Measurements from ENCODE around the gene UBA6. TPM values are rescaled to one million over a fixed set of nuclear protein-coding genes. Genes with fewer than 3 reads are reported as not detected.
"Not testable (repeated sequence)": the region's sequence is repeated elsewhere in the genome, so short reads cannot be mapped to it uniquely, and the experiment has no call there.

Gene UBA6
- total RNA-seq, 1 donor from 2014 or later = 38.0 TPM

DNA sequence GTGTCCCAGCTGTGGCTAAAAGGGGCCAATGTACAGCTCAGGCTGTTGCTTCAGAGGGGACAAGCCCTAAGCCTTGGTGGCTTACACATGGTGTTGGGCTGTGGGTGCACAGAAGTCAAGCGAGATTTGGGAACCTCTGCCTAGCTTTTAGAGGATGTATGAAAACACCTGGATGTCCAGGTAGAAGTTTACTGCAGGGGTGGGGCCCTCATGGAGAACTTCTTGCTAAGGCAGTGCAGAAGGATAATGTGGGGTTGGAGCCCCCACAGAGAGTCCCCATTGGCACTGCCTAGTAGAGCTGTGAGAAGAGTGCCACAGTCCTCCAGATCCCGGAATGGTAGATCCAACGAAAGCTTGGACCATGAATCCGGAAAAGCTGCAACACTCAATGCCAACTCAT lies 40.5 kb downstream of the UBA6 start:
- no peak for DNase-seq (ENCODE audit: low spot score)

DNA sequence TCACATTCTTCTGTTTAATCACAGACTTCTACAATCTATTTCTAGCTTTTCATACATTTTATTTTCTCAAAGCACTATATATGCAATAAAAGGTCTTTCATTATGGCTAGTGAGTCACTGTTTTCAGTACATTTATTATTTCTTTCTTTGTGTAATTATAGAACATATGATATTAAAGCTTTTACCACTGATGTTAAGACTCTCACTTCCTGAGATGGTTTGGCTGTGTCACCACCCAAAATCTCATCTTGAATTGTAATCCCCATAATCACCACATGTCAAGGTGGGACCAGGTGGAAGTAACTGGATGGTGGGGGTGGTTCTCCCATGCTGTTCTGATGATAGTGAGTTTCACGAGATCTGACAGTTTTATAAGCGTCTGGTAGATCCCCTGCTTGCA lies 41.9 kb downstream of the UBA6 start:
- no peak for DNase-seq (ENCODE audit: low spot score)

DNA sequence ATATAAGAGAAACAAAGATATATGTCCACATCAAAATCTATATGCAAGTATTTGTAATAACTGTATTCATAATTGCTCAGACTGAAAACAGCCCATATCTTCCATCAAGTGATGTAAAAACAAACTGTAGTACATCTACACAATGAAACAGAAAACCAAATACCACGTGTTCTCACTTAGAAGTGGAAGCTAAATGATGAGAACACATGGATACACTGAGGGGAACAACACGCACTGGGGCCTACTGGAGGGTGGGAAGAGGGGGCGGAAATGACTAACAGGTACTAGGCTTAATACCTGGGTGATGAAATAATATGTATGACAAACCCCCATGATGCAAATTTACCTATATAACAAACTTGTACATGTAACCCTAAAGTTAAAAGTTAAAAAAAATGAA lies 42.7 kb downstream of the UBA6 start:
- DNase-seq (ENCODE audit: low spot score) = no peak

DNA sequence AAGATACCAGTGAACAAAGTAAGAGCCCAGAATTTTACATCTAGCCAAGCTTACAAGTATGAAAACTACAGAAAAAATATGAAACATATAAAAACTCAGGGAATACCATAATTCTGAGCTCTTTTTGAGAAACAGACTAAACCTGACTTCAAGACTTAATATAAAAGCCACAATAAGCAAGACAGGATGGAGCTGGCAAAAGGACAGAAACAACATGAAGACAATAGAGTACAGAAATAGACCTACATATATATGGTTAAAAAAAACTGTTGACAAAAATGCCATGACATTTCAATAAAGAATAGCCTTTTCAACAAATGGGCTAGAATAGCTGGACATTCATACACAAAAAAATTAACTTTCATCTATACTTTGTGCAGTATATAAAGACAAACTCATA lies 49.4 kb downstream of the UBA6 start:
- no peak for DNase-seq (ENCODE audit: low spot score)

DNA sequence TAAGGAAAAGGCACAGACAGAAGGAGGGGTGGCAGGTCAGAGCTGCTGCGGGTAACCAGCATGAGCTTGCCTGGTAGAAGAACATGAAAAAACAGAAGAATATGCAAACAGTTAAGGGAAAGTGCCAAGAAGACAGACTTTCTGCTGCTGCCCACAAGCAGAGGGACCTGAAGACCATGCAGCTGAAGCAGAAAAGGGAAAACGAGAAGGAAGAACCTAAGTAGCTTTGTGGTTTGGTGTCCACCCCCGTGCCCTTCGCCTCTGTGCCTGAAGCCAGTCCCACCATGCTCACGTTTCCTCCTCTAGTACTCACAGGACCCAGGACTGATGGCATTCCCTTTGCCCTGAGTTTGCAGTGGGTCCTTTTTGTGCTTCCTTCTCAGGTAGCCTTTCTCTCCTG lies 62.8 kb downstream of the UBA6 start:
- no peak for DNase-seq (ENCODE audit: low spot score)

DNA sequence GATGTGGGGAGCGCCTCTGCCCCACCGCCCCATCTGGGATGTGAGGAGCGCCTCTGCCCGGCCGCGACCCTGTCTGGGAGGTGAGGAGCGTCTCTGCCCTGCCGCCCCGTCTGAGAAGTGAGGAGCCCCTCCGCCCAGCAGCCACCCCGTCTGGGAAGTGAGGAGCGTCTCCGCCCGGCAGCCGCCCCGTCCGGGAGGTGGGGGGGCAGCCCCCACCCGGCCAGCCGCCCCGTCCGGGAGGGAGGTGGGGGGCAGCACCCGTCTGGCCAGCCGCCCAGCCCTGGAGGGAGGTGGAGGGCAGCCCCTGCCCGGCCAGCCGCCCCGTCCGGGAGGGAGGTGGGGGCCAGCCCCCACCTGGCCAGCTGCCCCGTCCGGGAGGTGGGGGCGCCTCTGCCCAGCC lies 64.0 kb downstream of the UBA6 start:
- DNase-seq (ENCODE audit: low spot score) = not testable (repeated sequence)

DNA sequence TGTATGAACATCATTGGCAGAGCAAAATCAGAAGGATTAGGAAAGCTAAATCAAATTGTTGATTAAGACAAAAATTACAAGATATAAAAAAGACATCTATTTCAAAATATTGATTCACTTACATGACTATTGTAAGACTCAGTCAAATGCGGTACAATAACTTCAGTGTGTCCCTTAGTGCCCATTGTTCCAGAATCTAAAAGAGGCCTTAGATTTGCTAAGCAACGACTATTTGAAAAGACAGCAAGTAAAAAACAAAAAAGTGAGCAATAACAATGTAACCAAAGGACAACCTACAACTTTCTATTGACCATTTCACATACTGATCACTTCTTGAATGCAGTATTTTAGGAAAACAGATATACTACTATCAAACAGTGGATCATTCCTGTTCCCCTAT lies 65.6 kb downstream of the UBA6 start:
- no peak for DNase-seq (ENCODE audit: low spot score)

DNA sequence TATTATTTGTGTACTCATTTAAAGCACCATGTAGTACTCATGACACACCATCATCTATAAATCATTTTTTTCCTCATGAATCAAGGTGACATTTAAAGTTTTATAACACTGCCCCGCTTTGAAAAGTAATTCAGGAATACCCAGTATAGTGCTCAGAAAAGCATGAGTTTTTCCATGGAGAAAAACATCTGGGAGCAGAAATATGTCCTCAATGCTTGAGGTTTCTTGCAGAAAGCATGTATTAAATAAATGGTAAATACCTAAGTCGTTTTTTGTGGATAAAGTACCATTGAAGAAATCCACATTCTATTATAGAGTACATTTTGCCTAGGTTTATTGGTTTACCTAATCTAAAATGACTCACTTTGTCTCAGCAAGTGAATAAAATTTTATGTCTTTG lies 66.2 kb downstream of the UBA6 start:
- no peak for DNase-seq (ENCODE audit: low spot score)

DNA sequence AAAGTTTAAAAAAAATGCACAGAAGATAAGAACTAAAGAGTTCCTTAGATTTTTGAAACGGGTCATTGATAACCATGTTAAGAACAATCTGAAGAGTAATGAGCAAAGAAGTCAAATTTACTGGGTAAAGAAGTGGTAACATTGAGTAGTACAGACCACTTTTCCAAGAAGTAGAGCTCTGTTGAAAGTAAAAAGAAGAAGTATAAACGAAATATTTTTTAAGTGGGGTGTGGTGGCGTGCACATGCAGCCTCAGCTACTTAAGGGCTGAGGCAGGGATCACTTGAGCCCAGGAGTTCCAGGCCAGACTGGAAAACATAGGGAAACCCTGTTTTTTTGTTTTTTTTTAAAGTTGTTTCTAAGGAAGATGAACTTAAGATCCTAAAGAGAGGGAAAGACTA lies 68.5 kb downstream of the UBA6 start:
- no peak for DNase-seq (ENCODE audit: low spot score)

DNA sequence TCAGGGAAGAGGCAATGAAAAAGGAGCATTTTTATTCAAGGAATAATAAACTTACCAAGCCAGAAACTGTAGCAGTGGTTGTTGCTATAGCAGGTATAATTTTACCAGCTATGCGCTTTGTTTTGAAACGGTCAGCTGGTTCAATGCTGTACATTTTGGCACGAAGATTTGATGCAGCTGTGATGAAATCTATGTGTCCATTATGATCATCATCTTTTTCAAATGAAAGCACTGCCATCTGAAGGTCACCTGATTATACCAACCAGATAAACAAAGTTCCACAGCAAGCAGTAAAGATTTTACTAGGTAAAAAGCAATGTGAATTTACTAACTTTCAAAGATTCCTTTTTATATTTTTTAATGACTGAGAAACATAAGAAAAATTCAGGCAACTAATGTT lies 76.0 kb downstream of the UBA6 start:
- no peak for DNase-seq (ENCODE audit: low spot score)

DNA sequence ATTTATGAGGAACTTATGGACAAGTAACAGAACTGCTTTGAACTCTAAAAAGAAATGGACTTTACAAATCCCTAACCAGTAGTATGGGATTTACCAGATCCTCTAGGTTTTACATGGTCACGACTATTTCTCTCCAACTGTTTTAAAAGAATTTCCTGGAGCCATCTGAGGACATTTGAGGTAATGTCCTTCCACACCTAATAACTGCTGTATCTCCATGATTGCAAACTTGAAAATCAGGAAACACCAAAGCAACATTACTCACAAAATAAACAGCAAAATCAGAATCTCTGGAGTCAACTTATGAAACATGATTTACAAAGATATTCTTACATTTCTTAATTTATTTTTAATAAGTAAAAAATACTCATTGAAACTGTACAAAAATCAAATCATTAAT lies 84.5 kb downstream of the UBA6 start:
- DNase-seq (ENCODE audit: low spot score) = no peak

DNA sequence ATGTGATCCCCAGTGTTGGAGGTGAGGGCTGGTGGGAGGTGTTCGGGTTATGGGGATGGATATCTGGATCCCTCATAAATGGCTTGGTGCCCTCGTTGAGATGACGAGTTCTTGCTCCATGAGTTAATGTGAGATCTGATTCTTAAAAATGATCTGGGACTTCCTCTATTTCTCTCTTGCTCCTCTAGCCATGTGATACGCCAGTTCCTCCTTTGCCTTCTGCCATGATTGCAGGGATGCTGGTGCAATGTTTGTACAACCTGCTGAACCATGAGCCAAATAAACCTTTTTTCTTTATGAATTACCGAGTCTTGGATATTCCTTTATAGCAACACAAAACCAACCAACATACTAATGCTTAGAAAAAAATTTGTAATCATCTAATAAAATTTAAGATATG lies 85.8 kb downstream of the UBA6 start:
- DNase-seq (ENCODE audit: low spot score) = no peak

DNA sequence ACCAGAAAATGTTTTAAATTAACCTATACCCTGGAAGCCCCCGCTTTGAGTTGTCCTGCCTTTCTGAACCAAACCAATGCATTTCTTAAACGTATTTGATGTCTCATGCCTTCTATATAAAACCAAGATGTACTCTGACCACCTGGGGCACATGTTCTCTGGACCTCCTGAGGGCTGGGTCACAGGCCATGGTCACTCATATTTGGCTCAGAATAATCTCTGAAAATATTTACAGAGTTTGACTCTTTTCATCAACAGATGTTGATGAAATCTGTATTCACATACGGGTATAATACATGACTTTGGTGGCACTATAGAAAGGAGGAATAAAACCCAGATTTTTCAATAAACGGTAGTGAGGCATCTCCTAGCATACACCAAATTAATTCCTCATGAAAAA lies 86.8 kb downstream of the UBA6 start:
- DNase-seq (ENCODE audit: low spot score) = no peak

DNA sequence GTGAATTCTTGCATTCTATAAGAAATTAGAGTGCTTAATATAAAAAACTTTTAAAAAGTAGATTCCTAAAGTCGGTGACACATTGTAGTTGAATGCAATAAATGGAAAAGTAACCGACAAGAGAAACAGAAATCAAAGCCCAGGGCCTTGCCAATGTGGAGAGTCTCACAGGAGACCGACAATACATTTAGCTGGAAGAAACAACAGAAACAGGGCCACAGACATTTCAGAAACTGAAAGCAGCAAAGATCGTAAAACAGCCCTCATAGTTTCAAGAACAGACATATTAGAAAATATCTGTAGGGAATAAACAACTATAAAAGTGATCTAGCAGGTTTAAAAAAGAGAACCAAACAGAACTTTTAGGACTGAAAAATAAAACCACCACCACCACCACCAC lies 92.9 kb downstream of the UBA6 start:
- DNase-seq (ENCODE audit: low spot score) = no peak

DNA sequence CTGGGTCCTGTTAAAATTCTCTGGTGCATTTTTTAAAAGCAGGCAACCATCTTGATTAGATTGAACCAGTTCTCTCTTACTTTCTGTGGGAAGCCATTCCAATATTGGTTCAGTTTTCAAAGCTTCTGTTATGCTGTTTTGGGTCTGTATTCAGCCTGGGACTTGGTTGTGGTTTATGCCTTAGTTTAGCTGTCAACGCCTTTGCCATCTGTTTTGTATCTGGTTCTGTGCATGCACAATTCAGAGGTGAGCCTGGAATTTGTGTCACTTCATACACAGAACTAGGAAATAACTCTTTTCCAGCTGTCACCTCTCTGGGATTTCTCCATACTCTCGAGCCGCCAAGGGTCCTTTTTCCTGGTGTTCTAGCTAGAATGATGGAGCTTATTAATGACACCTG lies 96.2 kb downstream of the UBA6 start:
- no peak for DNase-seq (ENCODE audit: low spot score)

DNA sequence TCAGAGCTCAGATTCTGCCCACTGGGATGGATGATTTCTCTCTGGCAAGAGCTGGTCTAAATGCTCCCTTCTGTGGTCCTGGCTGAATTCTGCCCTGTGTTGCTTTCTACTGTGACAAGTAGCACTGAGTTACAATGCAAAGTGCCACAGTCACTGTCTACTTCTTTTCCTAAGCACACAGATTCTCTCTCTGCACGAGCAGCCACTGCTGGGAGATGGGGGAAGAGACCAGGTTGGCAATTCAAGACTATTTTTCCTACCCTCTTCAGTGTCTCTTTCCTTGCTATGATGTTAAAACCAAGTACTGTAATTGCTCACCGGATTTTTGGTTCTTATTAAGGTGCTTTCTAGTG lies 97.0 kb downstream of the UBA6 start:
- no peak for DNase-seq (ENCODE audit: low spot score)

DNA sequence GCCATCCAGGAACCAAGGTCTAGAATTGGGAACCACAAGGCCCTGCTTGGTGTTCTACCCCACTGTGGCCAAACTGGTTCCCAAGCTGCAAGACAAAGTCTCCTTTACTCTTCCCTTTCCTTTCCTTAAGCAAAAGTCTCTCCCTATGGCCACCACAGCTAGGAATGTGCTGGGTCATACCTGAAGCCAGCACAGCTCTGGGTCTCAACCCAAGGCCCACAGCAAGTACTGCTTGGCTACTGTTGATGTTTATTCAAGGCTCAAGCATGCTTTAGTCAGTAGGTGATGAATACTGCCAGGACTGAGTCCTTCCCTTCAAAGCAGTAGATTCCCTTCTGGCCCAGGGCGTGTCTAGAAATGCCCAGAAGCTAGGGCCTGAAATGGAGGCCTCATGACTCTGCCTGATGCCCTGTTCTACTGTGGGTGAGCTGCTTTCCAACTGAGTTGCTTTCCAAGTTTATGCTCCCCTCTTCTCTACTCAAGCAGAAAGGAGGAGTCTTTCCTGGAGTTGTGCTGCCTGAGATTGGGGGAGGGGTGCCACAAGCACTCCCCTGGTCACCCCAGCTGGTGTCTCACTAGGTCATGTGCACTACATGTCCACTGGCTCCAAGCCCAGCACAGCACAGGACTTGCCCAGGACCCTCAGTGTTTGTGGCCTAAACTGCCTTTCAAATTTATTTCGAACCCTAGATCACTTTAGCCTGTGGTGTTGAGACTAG lies 97.5 kb downstream of the UBA6 start:
- no peak for DNase-seq (ENCODE audit: low spot score)

DNA sequence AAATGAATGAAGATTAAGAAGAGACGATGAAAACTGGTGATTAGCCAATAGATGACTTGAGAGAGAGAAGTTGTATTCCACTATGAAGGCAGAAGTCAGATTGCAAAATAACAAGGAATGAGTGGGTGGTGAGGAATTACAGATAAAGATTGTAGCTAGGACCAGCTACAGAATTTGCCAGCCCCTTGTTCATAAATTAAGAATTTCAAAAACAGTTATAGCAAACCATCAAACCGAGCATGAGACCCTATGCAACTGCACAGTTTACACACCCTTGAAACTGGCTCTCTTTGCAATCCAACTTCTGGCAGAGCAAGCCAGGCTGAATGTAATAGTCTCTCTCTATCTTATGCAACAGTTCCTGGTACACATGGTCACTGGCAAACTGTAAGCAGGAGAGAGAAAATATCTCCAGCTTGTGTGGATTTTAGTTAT lies 107.2 kb downstream of the UBA6 start:
- DNase-seq (ENCODE audit: low spot score) = no peak

DNA sequence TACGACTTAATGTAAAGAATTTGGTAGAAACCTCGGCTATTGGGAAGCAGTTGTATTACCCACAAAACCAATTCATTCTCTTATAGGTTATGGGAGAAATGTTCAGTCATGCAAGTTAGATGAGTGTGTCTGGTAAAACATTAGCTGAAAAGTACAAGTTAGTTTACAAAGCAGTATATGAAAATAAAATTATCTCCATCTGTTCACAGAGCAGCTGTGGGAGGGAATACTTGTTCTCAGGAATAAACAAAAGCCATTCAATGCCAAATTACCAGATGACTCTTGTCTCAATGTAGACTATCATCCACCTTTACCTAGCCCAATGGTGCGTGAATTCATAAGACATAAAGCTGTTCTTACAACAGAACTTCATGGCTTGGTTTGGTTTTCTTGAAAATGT lies 113.8 kb downstream of the UBA6 start:
- DNase-seq (ENCODE audit: low spot score) = no peak

DNA sequence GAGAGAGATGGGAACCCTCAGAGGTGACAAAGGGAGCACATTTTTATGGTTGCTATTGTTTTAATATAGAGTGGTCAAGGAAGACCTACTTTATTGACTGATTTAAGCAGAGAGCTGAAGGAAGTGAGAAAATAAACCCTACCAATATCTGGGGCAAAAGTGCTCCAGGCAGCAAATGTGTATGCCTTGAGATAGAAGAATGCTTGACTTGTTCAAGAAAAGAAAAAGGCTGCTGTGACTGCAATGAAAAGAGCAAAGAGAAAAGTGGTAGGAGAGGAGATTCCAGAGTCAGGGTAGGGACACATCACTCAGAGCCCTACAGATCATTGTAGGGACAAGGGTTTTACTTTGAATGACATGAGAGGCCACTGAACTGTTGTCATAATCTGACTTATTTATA lies 116.5 kb downstream of the UBA6 start:
- DNase-seq (ENCODE audit: low spot score) = no peak

DNA sequence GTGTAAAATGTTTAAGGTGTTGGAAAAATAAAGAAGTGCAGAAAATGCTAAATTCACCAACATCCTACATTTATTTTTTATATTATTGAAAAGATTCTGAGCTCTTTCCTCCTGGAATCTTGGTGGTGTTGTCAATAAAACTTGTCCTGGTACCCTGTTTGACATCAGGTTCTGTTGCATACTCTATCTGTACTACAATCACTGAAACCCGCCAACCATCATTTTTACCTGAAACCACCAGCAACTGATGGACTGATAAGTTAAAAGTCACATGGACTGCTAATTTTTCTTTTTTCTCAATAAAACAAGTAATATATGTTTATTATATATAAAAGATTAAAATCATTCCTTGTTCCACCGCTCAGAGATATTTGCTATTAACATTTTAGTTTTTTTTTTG lies 119.0 kb downstream of the UBA6 start:
- DNase-seq (ENCODE audit: low spot score) = no peak

DNA sequence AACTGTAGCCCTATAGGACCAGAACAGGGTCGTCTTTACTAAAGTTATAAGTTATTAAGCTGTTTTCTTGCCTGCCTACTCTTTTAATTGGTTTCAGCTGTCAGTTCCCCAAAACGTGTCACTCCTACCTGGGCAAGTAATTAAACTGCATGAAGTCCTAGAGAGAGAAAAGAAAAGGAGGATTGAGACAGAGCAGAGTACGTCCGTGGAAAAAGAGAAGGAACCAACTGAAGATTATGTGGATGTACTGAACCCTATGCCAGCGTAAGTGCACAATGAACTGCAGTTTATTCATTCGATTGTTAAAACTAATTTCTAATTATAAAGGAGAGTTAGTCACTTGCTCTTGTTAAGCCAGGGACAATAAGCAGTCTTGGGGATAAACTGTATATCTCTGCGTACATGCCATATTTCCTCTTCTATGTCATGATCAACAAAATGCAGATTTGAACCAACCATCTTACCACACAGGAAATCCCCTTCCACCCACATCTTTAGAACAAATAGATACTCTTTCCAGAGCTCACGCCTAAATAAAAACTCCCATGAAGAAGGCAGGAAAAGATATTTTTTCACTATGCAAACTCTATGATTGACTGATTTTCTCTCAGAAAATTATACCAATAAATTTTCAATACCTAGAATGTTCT lies 119.6 kb downstream of the UBA6 start:
- no peak for DNase-seq (ENCODE audit: low spot score)

DNA sequence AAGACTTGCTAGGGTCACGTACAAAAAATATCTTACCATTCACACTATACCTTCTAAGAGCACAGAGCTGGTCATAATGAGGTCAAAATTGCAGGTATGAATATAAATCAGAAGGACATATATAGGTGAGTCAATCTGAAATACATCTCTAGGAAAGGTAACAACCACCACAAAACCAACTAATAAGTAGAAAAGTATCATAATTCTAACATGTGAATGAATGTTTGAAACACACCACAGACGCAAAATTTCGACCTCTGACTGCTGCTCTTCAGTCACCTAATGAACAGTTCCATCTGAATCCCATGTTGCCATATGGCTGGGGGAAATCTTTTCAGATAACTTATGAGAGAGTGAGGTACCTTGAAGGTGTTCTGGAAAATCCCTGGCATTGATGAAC lies 120.4 kb downstream of the UBA6 start:
- no peak for DNase-seq (ENCODE audit: low spot score)

DNA sequence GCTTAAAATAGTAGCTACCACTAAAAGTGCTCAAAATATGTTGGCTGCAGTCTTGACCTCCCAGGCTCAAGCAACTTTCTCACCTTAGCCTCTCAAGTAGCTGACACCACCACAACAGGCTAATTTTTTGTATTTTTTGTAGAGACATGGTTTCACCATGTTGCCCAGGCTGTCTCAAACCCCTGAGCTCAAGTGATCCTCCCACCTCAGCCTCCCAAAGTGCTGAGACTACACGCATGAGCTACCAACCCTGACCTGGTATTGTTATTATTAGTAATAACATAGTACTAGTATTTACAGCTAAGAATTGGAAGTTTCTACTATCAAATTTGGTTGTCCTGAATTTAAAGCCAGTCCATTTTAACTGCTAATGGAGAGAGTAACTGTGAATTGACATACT lies 124.4 kb downstream of the UBA6 start:
- DNase-seq (ENCODE audit: low spot score) = no peak
